NCI-H2227 treated with DMSO at 0.1 percent for 48 hours (cell line): ENCODE data around the gene PLA2G2E.
A peak's percentile ranks its signal among the peaks of the same experiment; 100 is the strongest.
"Not testable (repeated sequence)": the region's sequence is repeated elsewhere in the genome, so short reads cannot be mapped to it uniquely, and the experiment has no call there.

Experiments
- DNase-seq: peaks from one replicate; lab custom pipeline; 2025; lab: John Stamatoyannopoulos, UW

PLA2G2E gene

DNA sequence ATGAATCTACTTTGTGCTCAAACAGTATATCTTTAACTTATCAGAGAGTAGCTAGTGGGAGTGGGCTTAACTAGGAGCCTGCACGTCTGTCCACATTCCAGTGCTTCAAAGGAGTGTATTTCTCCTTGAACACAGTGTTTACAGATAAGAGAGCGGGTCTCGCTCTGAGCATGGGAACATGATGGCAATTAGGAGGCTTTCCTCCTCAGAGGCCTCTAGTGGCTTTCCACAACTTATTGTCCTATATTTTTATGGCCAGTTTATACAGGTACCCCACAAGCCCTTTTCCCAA is 3.7 kb upstream of the PLA2G2E start:
- not testable (repeated sequence) for DNase-seq

DNA sequence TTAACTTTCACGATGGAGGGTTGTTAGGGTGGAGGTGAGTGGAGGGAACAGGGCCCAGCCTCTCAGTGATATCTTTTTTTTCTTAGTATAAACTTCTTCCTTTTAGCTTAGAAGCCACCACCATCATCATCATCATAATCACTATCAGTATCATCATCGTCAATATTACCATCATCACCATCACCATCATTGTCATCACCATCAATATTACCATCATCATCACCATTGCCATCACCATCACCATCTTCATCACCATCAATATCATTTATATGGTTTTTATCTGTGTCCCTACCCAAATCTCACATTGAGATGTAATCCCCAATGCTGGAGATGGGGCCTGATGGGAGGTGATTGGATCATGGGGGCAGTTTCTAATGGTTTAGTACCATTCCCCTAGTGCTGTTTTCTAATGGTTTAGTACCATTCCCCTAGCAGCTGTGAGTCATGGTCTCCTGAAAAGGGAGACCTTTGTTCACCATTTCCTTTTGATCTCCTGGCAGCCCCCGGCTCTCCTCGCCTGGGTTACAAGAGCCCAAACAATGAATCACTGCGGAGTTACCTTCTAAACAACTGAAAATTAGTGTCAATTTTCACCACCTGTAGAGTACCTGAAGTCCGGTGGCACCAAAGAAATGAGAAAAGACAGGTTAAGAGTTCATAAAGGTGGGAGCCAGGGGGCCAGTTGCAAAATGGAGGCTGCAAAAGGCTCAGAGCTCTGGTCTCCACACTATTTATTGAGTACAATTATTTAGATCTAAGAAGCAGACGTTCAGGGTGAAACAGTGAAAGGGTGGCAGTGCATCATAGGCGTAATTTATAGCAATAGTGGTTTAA is 3.1 kb upstream of the PLA2G2E start:
- DNase-seq: no peak

DNA sequence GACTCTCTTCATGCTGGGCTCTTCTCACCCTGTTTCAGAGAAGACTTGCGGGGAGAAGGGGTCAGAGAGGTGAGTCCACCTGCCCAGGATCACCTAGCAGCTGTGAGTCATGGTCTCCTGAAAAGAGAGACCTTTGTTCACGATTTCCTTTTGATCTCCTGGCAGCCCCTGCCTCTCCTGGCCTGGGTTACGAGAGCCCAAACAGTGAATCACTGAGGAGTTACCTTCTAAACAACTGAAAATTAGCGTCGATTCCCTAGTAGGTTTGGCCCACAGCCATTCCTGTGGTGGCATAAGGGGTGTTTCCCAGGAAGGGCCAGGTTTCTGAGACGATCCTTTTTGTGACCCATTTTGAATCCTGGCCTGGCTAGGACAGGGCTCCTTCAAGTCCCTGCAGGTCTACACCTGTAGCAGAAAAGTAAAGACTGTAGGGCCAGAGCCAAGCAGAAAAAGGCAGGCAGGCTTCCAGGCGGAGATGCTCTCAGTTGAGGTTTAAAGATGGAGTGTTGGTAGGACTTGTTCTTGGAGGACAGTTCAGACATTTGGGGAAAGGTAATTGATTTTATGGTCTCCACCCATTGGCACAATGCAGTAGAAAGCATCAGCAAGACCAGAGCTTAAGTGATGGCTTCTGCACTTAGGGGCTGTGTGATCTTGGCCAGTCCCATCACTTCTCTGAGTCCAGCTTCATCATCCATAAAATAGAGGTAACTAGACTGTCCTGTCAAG is 2.1 kb upstream of the PLA2G2E start:
- no peak for DNase-seq

DNA sequence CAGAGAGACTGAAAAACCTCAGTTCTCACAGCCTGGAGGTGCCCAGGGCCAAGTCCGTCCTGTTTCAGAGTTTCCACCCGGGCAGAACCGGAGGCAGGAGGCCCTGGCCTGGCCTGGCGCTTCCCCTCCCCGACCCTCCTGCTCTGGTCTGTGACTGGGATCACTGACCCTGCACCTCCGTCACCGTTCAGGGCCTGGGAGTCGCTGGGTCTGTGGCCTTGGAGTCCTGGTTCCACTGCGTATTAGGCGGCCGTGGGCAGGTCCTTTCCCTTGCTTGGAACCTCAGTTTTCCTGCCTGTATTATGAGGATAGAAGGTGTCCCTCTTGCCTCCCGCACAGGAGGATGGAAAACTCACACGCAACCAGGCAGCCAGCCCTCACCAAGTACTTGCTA is 533 bp upstream of the PLA2G2E start:
- DNase-seq: no peak

DNA sequence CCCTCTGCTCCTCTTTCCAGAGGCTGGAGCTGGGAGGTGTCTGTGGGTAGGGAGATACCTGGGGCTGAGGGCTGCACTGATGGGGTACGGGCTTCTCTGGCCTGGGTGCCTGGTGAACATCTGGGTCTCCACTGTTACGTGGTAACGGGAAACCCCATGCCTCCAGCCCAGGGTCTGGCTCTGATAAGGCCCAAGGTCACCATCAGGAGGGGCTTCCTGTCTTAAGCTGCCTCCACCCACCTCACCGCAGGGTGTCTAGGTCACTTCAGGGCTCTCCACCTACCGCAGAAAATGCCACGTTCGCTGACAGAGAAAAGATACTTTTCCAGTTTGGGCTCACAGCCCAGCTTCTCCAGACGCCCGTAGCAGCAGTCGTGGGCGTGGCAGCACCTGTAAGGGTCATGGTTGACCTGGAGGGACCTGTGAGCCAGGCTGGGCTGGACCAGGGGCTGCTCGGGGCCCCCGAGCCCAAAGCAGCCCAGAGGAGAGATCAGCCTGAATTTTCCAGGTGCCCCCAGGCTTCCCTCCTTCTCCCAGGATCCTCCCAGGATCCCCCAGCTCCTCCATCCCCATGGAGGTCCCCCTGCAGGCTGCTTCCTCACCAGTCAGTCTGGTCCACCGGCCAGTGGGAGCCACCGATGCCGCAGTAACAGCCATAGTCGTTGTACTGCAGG is 1.3 kb downstream of the PLA2G2E start:
- DNase-seq: no peak

DNA sequence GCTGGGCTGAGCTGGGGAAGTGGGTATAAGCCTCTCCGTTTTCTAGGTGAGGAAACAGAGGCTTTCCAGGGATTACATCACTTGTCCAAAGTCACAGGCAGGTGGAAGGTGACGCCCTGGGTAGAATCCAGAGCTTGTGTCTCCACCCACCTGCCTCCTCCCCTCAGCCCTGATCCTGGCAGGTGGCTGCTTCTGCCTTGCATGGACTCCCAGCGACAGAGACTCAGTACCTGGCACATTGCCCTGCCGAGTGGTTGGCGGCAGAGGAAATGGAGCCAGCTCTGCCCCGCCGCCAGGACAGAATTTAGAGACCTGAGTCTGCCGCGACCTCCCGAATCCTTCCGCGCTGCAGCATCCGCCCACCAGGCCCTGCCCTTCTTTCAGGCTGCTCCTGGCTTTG is 2.1 kb downstream of the PLA2G2E start:
- no peak for DNase-seq

DNA sequence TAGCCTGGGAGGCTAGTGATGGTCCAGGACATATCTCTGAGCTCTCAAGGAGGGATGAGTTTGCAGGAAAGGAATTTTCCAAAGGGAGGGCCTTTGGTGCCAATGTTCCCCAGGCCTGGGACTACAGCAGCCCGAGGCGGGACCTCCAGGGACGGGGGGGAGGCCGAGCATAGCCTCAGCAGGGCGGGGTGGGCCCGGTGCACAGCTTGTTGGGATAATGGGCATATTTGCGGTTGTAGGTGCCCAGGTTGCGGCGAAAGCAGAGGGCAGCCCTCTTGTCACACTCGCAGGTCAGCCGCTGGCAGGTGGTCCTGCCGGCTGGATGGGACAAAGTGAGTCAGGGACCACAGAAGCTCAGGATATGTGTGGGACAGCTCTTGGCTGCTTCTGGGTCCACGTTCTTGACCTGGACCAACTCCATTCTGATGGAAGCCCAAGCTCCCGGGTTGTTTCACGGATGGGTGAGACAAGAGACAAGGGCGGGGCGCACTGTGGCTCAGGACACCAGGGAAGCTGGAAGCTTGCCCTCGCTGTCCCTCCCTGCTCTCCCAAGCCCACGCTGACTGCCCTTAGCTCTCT is 3.2 kb downstream of the PLA2G2E start:
- no peak for DNase-seq

DNA sequence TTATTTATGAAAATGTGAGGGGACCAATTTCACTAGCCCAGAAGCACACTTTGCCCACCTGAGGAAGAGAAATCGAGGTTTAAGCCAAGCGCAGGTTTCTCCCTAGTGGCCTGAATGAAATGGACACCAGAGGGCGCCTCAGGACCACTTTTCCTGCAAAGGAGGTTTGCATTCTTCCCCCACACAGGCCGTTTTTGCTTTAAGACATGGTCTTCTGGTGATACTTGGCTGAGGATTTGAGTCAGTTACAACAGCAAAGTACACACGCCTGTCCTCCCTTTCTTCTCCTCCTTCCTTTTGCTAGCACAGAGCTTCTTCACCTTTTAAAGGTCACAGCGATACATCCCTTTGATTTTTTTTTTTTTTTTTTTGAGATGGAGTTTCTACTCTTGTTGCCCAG is 5.4 kb downstream of the PLA2G2E start:
- peak; percentile 84 for DNase-seq

DNA sequence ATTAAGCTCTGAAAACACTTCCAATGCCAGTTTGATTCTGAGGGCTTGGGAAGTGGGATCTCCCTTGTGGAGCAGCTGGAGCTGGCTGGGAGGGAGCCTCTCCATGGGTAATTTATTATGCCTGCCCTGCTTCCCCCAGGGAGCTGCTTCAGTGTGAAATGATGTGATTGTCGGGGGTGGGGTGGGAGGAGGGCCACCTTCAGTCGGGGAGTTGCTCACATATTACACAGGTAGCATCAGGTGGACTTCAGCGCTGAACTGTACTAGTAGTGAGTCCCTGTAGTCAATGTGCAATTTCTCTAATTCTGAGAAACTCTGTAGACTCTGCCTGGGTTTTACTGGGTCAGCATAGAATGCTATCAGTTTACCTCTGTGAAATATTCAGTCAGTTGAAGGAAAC is 12.8 kb downstream of the PLA2G2E start:
- no peak for DNase-seq

DNA sequence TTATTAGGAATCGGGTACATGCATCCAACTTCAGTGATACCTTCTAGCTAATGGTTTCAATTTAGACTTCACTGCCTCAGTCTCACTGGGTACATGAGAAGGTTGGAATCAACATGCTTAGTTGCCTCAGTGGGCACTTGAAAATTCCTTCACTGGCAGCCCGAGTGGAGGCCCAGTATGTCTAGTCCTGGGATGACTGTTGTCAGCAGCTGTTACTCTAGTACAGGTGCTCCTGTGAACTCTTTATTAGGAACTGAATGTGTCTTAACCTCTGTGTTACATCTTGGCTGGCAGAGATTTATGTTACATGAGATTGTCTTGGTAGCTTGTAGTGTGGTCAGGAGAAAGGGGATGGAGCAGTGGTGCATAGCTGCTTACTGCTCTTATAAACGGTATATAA is 13.4 kb downstream of the PLA2G2E start:
- DNase-seq: no peak

DNA sequence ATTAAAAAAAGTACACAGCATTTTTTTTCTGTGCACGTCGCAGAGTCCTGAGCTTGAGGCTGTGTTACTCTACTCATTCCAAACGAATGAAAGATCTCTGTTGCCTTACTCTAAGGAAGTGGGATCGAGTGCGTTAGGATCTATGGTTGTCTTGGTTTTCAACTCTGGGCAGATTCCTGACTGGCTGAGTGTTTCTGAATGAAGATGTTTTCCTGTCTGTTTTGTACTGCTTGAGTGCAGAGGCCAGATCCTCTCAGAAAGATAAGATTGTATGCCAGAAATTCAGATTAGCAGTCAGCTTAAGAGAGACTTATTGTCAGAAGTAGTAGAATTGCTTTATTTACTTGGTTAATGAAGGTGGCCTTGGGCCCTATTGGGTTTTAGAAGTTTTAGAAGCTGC is 14.0 kb downstream of the PLA2G2E start:
- no peak for DNase-seq

DNA sequence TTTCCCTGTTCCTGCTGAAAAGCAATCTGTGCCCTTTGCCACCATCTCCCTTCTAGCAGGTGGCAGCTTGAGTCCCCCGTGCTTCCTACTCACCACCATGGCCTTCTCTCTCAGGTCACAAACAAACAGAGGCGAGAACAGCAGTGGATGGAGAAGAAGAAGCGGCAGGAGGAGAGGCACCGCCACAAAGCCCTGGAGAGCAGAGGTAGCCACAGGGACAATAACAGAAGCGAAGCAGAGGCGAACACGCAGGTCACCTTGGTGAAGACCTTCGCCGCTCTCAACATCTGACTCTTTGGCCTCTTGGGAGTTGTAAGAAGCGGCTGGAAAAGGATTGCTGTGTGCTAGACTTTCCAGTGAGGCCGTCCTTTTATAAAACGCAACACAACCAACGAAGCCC is 16.0 kb downstream of the PLA2G2E start:
- DNase-seq: no peak

DNA sequence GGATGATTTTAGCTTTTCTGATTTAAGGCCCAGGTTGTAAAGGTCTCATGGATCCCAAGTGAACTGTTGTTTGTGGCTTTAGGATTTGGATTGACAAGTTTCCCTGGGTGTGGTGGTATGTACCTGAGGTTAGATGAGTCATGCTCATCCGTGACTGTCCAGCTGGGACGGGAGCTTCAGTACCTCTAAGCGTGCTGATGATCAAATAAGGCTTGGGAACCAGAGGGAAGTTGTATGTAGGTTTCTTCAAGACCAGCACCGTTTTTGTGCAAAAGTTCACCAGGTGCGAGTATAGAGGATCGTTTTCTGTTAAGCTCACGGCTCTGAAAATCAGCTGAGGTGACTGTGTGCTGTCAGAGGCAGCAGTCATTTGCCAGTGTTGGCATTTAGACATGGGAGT is 19.8 kb downstream of the PLA2G2E start:
- DNase-seq: no peak

DNA sequence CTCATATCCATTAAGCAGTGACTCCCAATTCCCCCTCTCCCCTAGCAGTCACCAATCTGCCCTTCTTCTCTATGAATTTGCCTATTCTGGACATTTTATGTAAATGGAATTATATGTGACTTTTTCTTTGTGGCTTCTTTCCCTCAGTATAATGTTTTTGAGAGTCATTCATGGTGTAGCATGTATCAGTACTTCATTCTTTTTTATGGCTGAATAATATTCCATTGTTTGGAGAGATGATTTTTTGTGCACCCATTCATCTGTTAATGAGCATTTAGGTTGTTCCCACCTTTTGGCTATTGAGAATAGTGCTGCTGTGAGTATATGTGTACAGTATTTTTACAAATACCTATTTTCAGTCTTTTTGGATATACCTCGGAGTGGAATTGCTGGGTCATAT is 21.8 kb downstream of the PLA2G2E start:
- DNase-seq: no peak

DNA sequence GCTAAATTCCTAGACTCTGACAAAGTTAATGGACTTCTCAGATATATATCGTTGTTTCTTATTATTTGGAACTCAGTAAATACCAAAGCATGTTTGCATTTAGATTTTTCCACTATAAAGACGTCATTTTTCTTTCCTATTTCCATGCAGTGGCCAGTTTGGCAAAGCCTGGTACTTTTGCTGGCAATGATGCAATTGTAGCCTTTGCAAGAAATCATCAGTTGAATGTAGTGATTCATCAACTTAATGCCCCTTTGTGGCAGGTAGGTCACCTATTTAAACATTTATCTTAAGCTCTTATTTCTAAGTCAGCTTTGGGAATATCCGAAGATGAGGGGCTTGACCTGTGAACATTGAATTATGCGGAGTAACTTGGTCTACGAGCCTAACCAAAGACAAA is 29.2 kb downstream of the PLA2G2E start:
- no peak for DNase-seq

DNA sequence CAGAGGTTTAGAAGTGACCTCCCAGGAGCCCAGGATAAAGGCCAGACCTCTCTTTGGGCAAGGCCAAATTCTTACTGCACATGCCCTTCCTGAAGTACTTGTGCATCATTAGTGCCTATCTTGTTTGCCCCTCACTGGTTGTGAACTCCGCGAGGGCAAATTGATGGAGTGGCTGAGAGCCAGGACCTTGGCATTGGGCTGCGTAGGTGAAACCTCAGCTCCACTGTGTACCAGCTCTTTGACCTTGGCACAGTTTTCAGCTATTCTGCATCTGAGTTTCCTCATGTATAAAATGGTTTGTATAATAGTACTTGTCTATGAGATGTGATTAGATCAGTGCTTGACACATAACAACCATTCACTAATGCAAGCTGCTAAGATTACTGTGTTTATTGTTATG is 29.7 kb downstream of the PLA2G2E start:
- DNase-seq: no peak

DNA sequence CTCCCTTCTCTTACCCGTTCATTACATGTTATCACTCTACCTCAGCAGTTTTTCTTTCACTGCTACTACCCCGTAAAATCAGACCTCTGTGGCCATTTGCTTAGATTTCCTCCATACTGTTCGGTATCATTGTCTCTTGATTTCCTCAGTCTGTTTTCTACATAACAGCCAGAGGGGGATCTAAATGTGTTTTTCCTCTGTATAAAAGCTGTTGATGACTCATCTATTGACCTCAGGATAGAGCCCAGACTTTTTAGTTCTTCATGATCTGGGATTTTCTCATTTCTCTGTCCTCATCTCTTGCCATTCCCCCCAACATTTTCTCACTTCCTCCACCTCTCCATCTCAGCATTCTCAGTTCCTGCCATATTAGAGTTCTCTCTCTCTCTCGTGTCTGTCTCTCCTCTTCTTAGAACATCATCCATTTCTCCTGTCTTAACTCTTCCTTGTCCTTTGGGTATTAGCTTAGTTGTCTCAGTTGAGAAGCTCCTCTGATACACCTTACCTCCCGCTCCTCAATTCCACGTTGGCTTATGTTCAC is 30.7 kb downstream of the PLA2G2E start:
- no peak for DNase-seq

DNA sequence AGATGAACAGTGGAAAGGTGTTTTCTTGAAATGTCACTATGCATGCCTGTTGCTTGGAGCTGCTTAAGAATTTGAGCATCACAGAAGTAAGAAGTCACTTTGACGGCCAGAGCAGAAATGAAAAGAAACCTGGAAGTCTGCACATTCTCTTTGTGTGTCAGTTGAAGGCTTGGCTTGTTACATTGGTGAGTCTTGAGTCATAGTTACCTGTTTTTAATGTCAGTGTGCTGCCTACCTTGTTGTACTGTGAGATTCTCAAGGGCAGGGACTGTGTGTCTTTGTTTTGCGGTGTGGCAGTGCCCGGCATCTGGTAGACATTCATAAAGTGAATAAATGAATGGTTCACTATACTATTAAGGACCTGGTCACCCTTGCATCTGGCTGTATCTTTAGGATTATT is 31.3 kb downstream of the PLA2G2E start:
- no peak for DNase-seq

DNA sequence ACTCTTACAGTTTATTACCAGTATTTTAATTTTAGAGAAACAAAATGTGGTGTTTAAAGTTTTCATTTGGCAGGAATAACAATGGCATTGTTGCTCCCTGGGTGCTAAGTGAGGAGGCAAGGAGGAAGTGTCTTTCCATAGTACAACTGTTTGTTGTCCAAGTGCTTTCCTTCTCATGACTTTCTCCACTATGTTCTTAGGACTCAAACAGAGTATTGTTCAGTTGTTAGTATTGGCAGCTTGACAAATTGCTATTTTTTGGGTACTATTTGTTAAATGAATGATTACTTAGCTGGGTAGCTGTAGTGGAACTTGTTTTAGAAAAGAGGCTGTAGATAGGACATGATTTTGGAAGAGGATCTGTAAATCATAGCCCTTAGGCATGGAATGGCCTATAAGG is 33.8 kb downstream of the PLA2G2E start:
- no peak for DNase-seq

DNA sequence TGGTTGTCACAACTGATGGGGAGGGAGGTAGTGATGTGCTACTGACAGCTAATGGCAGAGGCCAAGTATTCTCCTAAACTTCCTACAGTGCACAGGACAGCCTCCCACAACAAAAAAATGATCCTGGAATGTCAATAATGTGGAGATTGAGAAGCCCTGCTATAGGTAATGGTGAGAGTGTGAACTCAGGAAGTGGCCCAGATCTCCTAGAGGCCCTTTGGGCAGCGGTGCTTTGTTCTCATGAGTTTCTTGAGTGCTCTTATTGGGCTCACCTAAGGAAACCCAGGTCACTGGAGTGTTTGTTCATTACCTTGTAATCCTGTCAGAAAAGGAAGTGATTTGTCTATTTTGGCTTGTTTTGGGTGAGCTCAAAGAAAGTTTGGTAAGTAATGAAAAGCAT is 35.3 kb downstream of the PLA2G2E start:
- DNase-seq: no peak

DNA sequence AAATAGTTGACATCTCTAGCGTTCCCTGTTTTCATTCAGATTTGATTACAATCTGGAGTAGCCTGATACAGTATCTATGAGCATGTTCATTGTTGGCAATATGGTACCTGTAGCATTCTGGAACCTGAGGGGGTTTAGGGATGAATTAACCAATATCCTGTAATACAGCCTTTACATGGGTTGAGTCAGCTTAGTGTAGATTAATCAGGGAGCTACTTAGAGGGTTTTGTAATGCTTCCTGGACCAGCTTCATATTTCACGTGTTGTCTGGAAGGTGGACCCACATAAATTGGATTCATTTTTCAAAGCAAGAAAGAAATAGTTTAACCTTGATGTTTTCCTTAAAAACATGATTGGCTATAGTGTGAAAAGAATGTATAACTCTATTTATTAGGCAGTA is 37.6 kb downstream of the PLA2G2E start:
- no peak for DNase-seq

DNA sequence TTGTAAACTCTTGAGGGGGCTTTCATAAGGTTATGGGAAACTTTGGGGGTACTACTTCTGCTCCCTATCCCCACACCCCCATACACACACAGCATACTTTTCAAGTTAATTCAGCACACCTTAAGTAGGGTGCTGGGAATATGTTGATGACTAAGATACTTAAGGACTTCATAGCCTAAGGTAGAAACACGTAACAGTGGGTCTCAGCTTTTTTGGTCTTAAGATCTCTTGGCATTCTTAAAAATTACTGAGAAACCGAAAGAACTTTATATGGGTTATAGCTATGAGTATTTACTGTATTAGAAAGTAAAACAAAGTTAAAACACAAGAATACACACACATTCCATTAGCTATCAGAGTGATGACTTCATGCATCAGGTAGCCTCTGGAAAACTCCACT is 39.1 kb downstream of the PLA2G2E start:
- DNase-seq: no peak
